IPS-18c (cell line): ENCODE data around the gene PNPLA3.
A peak's percentile ranks its signal among the peaks of the same experiment; 100 is the strongest.

ENCODE experiments used
- H3K4me3 ChIP-seq: 2 replicates; pipeline ENCODE4 v1.7.0; 2013; ENCODE audit warnings: low read depth, mild to moderate bottlenecking, low read length, moderate library complexity; ENCODE audit not compliant: insufficient read depth
- H3K9me3 ChIP-seq: one replicate; pipeline ENCODE4 v1.6.1; 2013; ENCODE audit warnings: mild to moderate bottlenecking, low read length, moderate library complexity; ENCODE audit not compliant: control insufficient read depth, insufficient read depth

Gene PNPLA3, protein sequence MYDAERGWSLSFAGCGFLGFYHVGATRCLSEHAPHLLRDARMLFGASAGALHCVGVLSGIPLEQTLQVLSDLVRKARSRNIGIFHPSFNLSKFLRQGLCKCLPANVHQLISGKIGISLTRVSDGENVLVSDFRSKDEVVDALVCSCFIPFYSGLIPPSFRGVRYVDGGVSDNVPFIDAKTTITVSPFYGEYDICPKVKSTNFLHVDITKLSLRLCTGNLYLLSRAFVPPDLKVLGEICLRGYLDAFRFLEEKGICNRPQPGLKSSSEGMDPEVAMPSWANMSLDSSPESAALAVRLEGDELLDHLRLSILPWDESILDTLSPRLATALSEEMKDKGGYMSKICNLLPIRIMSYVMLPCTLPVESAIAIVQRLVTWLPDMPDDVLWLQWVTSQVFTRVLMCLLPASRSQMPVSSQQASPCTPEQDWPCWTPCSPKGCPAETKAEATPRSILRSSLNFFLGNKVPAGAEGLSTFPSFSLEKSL

DNA sequence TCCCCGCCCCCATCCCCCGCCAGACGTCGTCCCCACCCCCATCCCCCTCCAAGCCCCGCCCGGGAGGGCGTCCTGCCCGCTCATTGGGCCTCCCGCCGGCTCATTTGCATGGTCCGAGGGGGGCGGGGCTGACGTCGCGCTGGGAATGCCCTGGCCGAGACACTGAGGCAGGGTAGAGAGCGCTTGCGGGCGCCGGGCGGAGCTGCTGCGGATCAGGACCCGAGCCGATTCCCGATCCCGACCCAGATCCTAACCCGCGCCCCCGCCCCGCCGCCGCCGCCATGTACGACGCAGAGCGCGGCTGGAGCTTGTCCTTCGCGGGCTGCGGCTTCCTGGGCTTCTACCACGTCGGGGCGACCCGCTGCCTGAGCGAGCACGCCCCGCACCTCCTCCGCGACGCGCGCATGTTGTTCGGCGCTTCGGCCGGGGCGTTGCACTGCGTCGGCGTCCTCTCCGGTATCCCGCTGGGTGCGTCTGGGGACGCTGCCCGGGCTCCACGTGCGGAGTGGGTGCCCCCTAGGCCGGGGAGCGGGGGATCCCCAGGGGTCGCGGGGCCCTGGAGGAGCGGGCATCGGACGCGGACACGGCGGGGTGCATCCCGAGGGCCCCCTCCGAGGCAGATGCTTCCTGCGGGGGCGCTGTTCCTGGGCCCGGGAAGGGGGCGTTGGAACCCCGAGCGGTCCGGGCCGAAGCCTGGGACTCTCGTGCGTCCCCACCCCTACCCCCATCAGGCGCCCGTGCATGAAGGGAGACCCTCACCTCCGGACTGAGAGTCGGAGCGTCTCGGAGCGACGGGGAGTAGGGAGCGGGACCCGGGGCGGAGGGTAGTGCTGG lies at the start of gene PNPLA3:
TSS of gene PNPLA3 (plus strand) at position 175 of the 834 bp plus-strand sequence. CDS start at position 282, 107 bp downstream.
- H3K4me3 ChIP-seq = peak within 1 kb of the TSS; percentile 77
- H3K9me3 ChIP-seq = no peaks in the 10 kb centered on the region

DNA sequence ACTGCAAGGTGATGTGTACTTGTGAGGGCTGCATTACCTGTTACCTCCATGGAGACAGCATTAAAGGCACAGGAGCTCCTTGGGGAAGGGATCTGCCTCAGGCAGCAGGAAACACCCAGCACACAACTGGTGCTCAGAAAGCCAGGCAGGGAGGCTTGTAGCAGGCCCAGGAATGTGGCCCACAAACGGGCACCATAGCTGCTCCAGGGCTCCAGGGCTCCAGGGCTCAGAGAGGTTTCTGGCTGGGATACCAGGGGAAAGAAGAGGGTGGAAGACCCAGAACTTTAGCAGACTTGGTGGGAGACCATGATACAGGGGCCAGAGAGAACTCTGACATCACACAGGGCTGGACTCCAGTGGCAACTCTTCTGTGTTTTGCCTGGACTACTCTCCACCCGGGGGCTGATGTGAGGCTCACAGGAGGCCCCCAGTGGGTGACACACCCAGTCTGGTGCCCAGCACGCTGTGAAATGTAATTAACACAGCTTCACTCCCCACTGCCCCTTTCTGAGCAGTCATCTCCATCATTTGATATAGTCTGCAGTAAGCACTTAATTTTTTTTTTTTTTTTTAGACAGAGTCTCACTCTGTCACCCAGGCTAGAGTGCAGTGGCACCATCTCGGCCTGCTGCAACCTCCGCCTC lies 46.6 kb upstream of the PNPLA3 start:
- no peak overlapping the region for H3K4me3 ChIP-seq
- H3K9me3 ChIP-seq = peaks cover 2% of the 10 kb centered on the region

DNA sequence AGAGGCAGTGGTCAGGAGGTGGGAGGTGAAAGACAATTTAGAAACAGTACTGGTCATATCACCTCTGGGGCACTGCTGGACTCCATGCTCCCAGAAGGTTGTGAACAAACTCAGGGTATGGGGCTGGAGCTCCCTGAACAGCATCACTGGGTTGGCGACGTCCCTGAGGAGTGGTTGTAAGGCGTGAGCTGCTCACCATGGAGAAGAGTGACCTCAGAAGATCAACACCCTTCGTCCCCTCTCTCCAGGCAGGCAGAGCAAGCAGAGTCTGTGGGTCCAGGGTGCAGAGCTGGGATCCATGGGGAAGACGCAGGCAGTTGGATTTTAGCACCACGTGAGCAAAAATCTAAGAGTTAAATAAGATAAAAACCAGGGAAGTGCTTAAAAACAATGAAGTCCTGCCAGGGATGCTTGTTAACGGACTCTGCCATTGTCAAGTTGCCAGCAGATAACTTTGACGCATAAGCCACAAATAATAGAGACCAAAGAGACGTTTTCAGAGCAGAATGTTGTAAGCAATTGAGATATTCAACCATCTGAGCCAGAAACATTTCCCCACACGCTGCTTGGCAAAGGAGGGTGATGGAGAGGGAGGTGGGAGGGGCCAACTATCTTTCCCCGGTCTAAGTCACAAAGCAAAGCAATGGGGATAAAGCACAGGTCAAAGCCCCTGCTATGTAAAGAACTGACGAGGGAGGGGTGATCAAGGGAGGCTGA lies 45.4 kb upstream of the PNPLA3 start:
- Histone ChIP-seq H3K9me3 (peaks cover 2% of the 10 kb centered on the region), H3K4me3 (no peak overlapping the region)

DNA sequence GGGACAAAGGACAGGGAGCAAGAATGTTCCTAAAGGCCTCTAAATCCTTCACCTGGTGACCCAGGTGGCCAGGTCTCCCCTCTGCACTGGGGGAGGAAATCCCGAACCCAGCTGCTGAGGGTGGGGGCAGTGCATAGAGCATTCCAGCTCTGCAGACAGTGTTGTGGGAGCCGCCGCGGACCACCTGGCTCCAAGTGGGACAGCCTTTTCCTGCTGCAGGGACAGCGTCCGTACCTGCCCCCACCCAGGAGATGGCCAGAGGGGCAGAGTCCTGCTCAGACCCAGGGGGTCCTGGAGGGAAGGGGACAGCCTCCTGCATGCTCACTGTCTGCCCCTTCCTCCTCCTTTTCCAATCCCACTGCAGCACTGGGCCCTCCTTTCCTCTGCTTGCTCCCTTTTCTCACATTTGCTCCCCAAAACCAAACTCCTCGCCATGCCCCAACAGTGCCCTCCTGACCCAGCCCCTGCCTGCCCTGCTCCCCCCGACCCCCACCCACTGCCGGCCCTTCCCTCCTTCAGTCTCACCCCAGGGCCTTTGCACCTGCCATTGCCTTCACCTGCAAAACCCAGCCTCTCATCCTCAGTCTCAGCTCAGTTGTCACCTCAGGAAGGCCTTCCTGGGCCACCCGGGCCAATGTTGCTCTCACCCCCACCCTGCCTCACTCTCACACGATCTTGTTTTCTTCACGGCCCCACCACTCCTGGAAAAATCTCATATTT lies 44.6 kb upstream of the PNPLA3 start:
- no peak overlapping the region for H3K4me3 ChIP-seq
- peaks cover 2% of the 10 kb centered on the region for H3K9me3 ChIP-seq

DNA sequence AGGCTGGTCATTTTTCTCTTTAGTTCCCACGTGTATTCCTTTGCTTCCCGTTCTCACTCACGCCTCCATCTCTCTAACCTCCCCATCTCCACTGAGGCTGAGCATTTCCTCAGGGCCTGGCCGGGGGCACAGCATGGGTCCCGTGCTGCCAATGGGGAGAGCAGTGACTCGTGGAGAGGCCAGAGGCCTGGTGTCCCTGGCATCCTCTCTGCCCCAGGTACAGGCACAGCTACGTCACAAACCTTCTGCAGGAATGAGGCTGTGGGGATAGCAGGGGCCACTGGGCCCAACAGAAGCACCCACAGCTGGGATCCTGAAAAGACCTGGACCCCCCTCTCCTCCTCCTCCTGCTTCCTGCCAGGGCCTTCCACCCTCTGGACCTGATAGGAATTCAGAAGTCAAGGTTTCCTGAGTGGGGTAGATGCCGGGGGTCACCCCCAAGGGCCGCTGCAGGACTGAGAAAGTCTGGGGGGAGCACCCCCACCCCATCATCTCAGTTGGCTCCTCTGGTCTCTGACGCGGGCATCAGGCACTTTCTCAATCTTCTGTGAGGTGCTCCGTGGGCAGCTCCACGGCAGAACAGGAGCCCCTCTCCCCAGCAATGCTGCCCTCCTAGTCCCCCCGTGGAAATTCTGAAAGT lies 43.6 kb upstream of the PNPLA3 start:
- Histone ChIP-seq H3K9me3 (no peaks in the 10 kb centered on the region), H3K4me3 (no peak overlapping the region)

DNA sequence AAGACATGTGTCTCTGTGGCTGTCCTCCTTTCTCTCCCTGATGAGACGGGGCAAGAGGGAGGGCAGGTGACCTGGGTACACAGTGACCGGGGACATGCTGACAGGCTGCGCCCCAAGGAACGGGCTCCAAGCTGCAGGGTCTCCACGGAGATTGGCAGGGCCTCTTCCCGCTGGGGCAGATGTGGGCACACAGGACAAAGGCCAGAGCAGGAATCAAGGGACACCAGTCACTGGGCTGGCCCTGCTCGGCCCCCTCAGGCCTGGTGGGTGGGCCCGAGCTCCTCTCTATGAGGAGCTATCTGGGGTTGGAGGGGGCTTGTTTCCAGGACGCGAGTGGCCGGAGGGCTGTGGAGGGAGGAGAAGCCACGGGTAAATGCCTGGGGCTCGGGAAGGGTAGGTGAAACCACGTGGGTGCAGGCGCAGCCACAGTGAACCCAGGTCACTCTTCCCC lies 43.0 kb upstream of the PNPLA3 start:
- Histone ChIP-seq H3K4me3 (no peak overlapping the region), H3K9me3 (no peaks in the 10 kb centered on the region)

DNA sequence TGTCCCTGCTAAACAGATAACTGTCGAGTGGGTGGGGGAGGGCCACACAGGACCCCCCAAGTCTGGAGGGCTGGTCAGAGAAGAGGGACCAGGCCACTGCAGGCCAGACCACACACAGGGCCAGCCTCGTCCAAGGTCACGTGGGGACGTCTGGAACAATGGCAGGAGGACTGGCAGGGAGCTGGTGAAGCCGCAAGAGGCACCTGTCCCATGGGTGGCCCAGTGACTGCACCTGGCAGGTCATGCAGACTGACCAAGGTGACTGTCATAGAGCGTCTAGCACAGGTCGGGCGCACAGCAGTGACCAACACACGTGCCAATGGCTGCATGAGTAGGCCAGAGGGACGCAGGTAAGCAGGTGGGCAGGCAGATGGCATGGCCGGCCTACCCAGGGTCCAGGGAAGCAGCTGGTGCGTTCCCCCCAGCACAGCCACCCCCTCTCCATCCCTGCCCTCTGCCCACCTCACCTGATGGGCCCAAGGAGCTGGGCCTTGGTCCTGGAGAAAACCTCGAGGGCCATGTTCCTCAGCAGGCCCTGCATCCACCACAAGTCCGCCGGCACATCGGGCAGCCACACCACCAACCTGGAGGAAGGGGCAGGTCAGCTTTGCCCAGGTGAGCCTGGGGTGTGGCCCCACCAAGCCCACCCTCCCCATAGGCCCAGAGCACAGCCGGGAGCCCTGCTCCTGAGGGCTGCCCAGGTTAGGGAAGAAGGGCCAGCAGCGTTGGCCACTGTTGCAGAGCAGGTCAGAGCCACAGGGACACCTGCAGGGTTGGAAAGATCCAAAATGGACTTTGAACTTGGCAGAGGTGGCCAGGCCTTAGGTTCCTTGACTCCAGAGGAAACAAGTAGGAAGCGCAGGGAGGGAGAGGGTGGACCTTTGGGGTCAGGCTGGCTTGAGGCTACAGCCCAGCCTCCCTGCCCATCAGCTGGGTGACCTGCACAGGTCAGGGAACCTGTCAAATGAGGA lies 42.2 kb upstream of the PNPLA3 start:
- H3K4me3 ChIP-seq = no peak overlapping the region; the same call in 1 of the 2 replicates
- H3K9me3 ChIP-seq = no peaks in the 10 kb centered on the region

DNA sequence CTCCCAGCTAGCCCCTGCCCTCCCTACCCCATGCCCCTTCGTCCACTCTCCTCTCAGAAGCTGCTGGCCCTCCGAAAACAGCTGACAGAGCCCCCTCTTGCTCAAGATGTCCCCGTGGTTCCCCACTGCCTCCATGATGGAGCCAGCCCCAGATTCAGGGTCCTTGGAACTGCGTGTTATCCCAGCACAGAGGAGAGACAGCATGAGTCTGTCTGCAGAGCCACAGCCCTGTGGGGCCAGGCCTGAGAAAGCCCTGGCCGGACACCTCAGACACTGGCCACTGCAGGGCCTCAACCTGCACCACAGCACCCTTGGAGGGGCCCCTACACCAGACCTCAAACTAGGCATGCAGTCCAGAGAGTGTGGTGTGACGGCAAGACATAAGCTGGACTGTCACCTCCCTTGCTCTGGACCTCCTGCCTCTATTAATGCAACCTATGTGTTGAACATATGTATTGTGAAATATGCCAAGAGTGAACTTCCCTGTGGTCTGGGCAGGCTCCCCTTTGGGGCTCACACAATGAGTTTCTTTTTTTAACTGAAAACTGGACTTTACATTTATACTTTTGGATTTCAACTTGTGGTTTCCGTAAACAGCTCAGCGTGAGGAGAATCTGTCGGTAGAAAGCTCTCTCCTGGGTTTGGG lies 41.4 kb upstream of the PNPLA3 start:
- Histone ChIP-seq H3K9me3 (no peaks in the 10 kb centered on the region), H3K4me3 (no peak overlapping the region)

DNA sequence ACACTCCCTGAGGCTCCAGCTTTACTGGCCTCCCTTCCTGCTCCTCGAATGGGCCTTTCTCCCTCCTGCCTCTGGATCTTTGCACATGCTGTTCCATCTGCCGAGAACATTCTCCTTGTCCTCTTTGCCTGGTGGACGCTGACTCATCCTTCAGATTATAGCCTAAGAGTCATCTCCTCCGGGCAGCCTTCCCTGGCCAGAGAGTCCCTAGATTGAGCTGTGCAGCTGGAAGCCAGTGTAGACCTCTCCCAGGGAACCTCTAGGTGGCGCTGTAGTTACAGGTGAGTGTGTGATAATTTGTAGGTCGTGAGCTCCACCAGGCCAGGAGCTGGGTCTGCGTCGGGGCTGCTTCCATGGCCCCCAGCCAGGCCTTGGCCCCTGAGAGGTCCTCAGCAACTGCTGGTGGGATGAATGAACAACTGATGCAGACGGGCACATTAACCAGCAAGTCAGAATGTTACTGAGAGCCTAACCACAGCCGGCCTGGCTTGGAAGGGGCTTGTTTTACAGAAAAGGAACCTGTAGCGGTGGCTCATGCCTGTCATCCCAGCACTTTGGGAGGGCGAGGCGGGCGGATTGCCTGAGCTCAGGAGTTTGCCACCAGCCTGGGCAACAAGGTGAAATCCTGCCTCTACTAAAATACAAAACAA lies 40.5 kb upstream of the PNPLA3 start:
- Histone ChIP-seq H3K4me3 (no peak overlapping the region), H3K9me3 (no peaks in the 10 kb centered on the region)

DNA sequence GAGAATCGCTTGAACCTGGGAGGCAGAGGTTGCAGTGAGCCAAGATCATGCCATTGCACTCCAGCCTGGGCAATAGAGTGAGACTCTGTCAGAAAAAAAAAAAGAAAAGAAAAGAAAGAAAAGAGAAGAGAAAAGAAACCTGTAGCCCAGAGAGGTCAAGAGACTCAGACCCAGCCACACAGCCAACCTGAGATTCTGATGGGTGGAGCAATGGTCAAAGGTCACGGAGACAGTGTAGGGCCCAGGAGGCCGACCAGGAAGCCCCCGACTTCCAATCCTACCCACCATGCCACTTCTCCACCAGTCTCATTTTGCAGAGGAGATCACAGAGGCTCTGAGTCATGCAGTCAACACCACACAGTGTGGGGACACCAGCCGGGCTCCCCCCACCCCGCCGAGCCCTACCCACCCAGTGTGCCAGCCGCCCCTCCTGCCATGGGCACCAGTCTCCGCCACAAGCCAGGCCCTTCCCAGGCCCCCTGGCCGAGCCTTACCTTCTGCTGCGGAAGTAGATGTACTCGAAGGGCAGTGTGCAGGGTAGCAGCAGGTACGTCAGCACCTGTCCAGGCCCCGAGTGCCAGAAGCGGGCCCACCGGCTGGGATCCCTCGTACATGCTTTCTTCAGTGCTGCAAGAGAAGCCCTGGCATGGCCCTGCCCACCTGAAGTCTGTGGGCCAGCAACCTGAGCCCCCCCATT lies 39.7 kb upstream of the PNPLA3 start:
- H3K9me3 ChIP-seq = no peaks in the 10 kb centered on the region
- H3K4me3 ChIP-seq = no peak overlapping the region

DNA sequence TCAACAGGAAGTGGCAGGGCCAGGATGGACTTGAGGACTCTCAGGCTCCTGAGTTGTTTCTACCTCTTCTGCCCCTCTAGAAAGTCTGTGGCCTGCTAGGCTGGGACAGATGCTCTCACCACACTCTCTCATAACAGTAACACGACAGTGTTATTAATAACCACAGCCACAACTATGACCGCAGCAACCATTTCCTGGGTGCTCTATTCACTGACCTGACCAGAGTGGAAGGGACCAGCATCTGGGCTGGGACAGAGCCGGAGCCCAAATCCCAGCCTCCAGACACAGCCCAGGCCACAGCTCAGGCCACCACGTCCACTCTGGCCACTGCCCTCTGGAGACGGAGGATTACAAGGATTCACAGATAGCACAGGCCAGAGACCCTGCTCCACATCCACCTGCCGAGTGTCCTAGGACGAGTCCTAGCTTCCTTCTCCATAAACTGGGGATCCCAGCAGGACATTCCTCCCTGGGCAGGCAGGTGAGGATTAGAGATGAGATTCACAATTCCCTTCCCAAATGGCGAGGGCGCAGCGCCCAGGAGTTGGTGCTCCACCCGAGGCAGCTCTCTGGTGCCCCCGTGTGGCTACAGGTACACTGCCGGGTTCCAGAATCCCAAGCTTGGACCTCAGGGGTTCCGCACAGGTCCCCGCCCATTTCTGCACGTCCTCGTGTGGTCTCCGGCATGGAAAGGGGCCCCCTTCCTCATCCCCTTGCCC lies 38.8 kb upstream of the PNPLA3 start:
- no peaks in the 10 kb centered on the region for H3K9me3 ChIP-seq
- H3K4me3 ChIP-seq = no peak overlapping the region

DNA sequence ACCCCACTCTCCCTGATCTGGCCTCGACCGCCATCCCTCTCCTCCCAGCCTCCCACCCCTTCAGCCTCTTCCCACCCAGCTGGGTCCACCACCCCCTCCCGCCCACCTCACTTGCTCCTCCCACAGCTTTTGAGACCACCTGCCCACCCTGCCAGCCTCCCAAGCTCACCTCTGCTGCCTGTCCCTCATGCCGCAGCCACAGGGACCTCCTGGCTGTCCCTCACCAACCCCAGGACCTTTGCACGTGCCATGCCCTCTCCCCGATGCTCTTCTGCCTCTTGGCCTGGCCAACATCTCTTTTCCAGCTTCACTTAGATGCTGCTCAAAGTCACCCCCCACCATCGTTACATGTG lies 38.3 kb upstream of the PNPLA3 start:
- Histone ChIP-seq H3K4me3 (no peak overlapping the region), H3K9me3 (no peaks in the 10 kb centered on the region)

DNA sequence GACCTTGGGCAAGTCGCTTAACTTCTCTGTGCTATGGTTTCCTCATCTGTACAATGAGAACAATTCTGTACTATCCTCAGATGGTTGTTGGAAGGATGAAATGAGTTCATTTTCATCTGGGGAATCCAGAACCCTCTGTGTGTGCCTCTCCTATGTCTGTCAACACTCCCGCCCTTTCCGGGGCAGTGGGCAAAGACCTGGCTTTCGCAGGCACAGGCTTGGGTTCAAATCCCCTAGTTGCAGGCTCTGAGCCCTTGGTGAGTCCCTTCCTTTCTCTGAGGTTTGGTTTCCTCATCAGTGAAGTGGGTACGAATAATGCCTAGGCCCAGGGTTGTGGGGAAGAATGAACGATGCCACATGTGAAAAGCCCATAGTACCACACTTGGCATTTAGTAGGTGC lies 37.8 kb upstream of the PNPLA3 start:
- Histone ChIP-seq H3K9me3 (no peaks in the 10 kb centered on the region), H3K4me3 (no peak overlapping the region)
